Effector memory CD4-positive, alpha-beta T cell (primary cell): ENCODE data around the gene MED9.

Source experiments
- DNase-seq, 3 donors: peaks; one replicate each; pipeline ENCODE4 v3.0.0-alpha.2; 2020
- H3K27ac ChIP-seq: 2 replicates; pipeline ENCODE4 v1.7.0; 2013; ENCODE audit warnings: mild to moderate bottlenecking, low read length, moderate library complexity; ENCODE audit not compliant: insufficient read depth, poor library complexity, severe bottlenecking
- H3K27me3 ChIP-seq: replicated peaks from 2 replicates; pipeline ENCODE4 v1.7.0; 2013; ENCODE audit warnings: mild to moderate bottlenecking, low read length; ENCODE audit not compliant: insufficient read depth, control insufficient read depth, poor library complexity, severe bottlenecking
- H3K36me3 ChIP-seq: 2 replicates; pipeline ENCODE4 v1.7.0; 2013; ENCODE audit warnings: mild to moderate bottlenecking, low read length, moderate library complexity; ENCODE audit not compliant: control insufficient read depth, insufficient read depth
- H3K4me1 ChIP-seq: 2 replicates; pipeline ENCODE4 v1.7.0; 2013; ENCODE audit warnings: low read length, mild to moderate bottlenecking; ENCODE audit not compliant: control insufficient read depth, insufficient read depth, poor library complexity, severe bottlenecking
- H3K4me3 ChIP-seq: 2 replicates; pipeline ENCODE4 v1.7.0; 2013; ENCODE audit warnings: low read length, low read depth, mild to moderate bottlenecking; ENCODE audit not compliant: insufficient read depth, poor library complexity, severe bottlenecking
- H3K9me3 ChIP-seq: 2 replicates; pipeline ENCODE4 v1.7.0; 2013; ENCODE audit warnings: mild to moderate bottlenecking, low read length, moderate library complexity; ENCODE audit not compliant: control insufficient read depth

Gene MED9

DNA sequence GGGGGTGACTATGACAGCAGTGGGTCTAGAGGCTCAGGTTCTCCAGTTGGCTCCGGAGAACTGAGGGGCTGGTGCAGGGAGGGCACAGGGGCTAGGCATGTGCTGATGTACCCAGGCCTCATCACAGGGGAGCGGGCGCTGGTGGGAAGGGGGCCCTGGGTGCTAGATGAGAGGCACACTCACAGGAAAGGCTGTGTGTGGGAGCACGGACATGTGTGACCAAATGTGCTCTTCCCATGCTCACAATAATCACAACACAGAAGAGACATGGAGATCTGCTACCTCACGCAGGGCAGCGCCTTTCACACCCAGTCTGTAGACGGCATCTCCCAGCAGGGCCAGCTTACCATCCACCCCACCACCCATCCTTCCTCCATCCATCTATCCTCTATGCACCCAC lies 36.8 kb downstream of the MED9 start:
- no peaks in the 10 kb centered on the region for H3K4me1 ChIP-seq
- H3K27ac ChIP-seq: no peak overlapping the region
- no peaks in the 10 kb centered on the region for H3K9me3 ChIP-seq
- no peak for DNase-seq
- no peaks in the 10 kb centered on the region for H3K27me3 ChIP-seq
- no peaks in the 10 kb centered on the region for H3K36me3 ChIP-seq
- no peak overlapping the region for H3K4me3 ChIP-seq

DNA sequence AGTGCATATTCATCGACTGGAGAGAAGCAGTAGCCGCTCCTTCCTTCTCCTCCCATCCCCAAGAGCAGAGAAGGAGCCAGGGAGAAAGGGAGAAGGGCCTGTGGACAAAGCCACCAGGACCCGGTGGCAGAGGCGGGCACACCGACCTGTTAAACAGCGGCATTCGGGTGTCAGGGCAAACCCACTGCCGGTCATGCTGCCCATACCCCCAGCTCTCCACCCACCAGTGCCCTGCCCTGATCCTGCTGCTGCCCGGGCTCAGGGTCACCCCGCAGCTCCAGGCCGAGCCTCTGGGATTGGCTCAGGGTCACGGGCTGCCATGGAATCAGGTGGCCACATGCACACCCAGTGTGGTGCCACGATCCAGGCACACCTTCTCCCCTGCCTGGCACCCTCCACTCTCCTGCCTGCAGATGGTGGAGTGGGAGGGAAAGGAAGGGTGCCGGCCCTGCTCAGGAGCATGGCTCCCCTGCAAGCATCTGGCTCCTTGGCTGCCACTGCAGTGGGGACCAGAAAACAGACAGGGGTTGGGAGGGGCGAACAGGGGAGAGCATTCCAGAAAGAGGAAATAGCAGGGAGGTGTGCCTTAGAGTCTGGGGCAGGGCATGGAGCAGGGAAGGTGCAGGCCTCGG lies 37.7 kb downstream of the MED9 start:
- no peak overlapping the region for H3K4me3 ChIP-seq

DNA sequence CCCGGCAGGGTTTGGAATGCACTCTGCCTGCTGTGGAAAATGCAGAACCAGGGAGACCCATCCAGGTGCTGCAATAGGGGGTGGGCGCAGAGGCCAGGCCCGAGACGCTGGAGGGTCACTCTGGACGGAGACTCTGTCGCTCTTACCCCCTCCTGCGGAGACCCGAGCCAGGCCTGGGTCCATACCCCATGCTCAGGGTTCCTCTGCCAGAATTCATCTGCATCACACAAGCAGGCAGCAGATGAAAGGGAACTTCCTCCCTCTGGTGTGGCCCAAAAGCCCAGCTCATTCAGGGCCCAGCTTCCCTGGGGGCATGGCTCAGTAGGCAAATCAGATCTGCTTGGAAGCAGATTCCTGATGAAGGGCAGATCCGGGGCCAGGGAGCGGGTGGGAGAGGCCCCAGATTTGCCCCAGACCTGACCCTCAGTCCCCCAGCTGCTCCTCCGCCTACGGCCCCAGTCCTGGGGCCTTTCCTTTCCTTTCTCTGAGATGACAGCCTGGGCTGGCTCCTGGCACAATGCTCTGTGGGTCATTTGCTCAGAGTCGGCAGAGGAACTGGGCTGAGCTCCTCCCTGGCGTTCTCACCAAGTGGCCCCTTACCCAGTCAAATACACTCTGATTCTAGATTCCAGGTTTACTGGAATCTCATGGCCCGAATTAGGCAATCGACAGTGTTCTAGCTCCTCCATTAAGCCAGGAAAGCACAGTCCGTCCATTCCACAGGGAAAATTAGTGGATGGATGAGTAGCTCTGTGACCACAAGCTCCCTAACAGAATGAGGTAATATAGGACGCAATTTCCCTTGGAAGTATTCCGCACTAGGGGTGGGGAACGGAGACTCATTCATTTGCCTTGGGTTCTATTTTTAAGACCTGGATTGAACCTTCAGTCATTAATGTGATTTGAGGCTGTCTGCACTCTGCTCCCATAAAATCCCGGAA lies 38.5 kb downstream of the MED9 start:
- peaks cover 4% of the 10 kb centered on the region for H3K36me3 ChIP-seq
- H3K4me3 ChIP-seq: no peak overlapping the region
- H3K27ac ChIP-seq: no peak overlapping the region
- DNase-seq: no peak
- no peaks in the 10 kb centered on the region for H3K4me1 ChIP-seq
- H3K27me3 ChIP-seq: no peaks in the 10 kb centered on the region
- H3K9me3 ChIP-seq: no peaks in the 10 kb centered on the region

More for the DNA sequence above, 37.7 kb downstream of the MED9 start:
- no peak for DNase-seq
- Histone ChIP-seq H3K4me1 (no peaks in the 10 kb centered on the region), H3K36me3 (no peaks in the 10 kb centered on the region), H3K9me3 (no peaks in the 10 kb centered on the region), H3K27me3 (no peaks in the 10 kb centered on the region), H3K27ac (no peak overlapping the region)

DNA sequence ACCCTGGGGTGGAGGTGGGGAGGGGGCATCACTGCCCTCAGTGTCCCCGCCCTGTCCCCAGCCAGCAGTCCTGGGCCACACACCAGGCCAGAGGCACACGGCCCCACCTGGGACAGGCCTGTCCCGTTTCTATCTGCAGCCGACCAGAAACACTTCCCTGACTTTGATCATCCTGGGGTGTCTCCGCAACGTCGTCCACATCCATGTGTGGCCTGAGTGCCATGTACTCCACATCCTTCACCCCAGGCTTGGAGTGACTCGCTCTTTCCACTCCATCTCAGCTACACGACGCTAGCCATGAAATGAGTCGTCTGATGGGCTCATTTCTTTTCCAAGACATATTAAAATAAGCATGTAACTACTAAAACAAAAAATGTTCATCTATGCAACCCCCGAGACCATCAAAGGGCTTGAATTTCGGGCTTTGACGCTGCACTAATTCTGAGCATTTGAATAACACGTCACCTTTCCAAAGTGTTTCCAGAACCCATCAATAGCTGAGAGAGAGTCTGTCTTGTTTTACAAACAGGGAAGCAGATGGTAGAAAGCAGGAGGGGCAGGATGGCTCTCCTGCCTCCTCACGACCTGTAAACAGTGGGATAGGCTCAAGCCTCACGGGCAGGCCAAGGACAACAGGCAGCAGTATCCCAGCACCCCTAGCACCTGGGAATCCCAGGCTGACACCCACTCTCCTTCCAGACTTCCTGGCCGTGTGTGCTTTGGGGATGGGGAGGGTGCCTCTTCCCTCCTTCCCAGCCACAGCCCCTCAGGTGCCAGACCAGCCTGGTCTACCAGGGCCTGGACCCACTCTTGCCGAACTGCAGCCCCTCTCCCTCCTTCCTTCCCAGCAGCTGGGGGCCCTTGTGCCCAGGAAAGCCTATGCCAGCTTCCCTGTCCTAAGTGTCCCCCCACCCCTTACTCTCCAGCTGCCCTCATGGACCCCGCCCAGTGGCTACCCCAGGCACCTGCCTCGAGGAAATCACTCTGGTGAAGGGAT lies 39.4 kb downstream of the MED9 start:
- no peaks in the 10 kb centered on the region for H3K4me1 ChIP-seq
- H3K27ac ChIP-seq: no peak overlapping the region
- H3K4me3 ChIP-seq: no peak overlapping the region
- no peaks in the 10 kb centered on the region for H3K9me3 ChIP-seq
- peaks cover 8% of the 10 kb centered on the region for H3K36me3 ChIP-seq
- no peaks in the 10 kb centered on the region for H3K27me3 ChIP-seq
- no peak for DNase-seq

DNA sequence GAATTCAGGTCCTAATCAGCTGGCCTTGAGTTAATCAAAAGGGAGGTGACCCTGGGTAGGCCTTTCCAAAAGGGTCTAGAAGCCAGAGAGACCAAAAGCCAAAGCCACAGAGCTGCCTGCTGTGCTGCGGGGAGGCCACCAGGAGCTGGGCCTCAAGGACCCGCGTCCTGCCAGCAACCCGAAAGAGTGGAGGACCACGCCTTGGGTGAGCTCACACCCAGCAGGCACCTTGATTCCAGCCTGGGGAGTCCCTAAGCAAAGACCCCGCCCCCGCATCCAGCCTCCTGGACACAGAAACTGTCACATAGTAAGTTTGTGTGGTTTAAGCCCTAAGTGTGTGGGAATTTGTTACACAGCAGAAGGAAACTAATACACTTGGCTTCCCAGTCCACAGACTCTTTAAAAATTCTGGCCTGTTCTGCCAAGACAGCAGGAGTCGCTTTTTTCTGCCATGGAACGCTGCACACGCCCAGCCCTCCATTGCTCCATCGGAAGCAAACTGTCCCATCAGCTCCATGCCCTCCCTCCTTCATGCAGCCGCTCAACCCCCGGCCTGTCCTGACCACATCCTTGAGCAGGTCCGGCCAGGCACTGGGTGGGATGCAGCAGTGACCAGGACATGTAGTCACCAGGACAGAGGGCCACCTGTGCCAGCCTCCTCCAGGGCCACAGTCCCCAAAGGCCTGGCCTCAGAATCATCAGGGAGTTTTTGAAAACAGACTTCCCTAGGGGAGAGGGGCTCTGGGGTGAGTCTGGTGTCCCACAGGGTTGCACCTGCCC lies 40.3 kb downstream of the MED9 start:
- H3K36me3 ChIP-seq: peaks cover 8% of the 10 kb centered on the region
- no peaks in the 10 kb centered on the region for H3K9me3 ChIP-seq
- no peaks in the 10 kb centered on the region for H3K27me3 ChIP-seq
- no peak for DNase-seq
- H3K4me3 ChIP-seq: no peak overlapping the region
- no peaks in the 10 kb centered on the region for H3K4me1 ChIP-seq
- H3K27ac ChIP-seq: no peak overlapping the region

DNA sequence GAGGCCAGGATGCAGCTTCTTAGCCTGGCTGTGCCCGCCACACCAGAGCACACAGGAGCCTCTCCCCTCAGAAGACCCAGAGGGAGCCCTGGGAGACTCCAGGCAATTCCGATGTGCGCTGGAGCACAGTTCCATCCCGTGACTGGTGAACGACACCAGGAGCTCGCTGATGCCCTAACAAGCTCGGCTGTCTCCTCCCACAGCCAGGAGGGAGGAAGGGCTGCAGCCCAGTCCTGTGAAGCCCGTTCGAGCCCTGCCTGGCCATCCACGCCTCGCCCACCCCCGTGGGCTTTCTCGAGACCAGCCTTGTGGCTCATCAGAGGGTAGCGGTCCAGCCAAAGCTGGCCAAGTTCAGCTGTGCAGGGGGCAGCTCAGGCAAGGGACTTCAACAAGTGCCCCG lies 41.2 kb downstream of the MED9 start:
- no peak for DNase-seq
- Histone ChIP-seq H3K36me3 (peaks cover 8% of the 10 kb centered on the region), H3K9me3 (no peaks in the 10 kb centered on the region), H3K4me3 (no peak overlapping the region), H3K27me3 (no peaks in the 10 kb centered on the region), H3K27ac (no peak overlapping the region), H3K4me1 (no peaks in the 10 kb centered on the region)

DNA sequence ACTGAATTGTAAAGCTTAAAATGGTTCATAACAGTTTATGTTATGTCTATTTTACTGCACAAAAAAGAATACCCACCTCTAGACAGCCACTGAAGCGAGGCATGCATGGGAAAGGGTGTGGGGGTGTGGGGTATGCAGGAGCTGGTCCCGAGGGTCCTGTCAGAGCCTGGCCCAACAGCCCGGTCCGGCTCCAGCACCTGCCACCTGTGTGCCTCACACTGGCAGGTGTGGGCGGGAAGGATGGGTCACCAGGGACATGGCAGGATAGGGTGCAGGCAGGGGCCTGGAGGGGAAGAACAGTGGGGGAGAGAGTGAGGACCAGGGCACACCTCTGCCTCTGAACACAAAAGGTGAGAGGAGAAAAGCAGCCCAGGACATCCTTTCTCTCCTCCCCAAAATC lies 42.2 kb downstream of the MED9 start:
- DNase-seq: no peak

DNA sequence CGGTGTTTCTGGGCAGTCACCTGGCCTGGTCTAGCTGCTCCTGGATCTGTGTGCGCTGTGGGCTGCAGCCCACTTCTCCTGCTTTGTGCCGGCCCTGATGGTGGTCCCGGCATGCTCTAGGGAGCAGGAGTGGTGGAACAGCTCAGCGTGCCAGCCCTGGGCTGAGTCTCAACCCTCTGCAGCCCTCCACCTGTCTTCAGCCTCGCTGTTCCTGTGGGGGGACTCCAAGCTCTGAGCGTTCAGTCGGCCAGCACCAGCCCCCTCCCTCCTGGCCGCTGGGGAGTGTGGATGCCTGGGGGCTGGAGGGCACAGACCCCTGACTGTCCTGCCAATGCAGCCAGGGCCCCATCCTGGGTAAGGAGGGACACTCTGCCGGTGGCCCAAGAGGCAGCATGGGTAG lies 43.1 kb downstream of the MED9 start:
- no peak for DNase-seq

More for the DNA sequence above, 42.2 kb downstream of the MED9 start:
- H3K36me3 ChIP-seq: peaks cover 8% of the 10 kb centered on the region
- no peak overlapping the region for H3K27ac ChIP-seq
- H3K27me3 ChIP-seq: no peaks in the 10 kb centered on the region
- H3K9me3 ChIP-seq: no peaks in the 10 kb centered on the region
- no peak overlapping the region for H3K4me3 ChIP-seq
- no peaks in the 10 kb centered on the region for H3K4me1 ChIP-seq

DNA sequence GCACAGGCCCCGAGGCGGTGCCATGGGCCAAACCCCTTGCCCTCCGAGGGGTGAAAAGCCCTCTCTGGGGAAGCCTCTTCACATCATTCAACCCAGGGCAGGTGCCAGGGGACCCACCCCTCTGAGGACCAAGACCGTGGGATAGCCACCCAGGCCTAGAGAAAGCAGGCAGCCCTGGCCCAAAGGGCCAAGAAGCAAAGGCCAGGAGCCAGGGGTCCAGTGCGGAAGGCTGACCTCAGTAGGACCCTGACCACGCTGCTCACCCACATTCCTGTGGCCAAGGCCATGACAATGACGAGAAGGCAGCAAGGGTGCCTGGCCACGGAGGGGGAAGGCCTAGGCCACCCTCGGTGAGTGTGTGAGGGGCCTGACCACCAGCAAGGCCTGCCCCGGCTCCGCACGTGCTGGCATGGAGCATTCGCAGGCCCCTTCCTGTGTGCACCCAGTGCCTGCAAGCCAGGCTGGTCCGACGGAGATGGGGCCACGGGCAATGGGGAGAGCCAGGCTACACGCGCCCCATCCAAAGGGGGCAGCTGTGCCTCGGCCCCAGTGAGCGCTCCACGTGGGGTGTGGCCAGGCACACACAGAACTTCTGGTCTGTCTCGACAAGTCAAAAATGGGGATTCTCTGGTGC lies 43.9 kb downstream of the MED9 start:
- Histone ChIP-seq H3K4me3 (no peak overlapping the region), H3K27ac (no peak overlapping the region), H3K9me3 (no peaks in the 10 kb centered on the region), H3K36me3 (peaks cover 8% of the 10 kb centered on the region), H3K27me3 (no peaks in the 10 kb centered on the region), H3K4me1 (no peaks in the 10 kb centered on the region)
- DNase-seq: no peak

More for the DNA sequence above, 43.1 kb downstream of the MED9 start:
- H3K27me3 ChIP-seq: no peaks in the 10 kb centered on the region
- H3K27ac ChIP-seq: no peak overlapping the region
- H3K4me1 ChIP-seq: no peaks in the 10 kb centered on the region
- peaks cover 8% of the 10 kb centered on the region for H3K36me3 ChIP-seq
- H3K9me3 ChIP-seq: no peaks in the 10 kb centered on the region
- H3K4me3 ChIP-seq: no peak overlapping the region
